Activated B cell treated with CpG ODN at 0.5 μM for 24 hours (primary cell): ENCODE results near the gene SDK2. TPM values are rescaled to one million over a fixed set of nuclear protein-coding genes. Genes with fewer than 3 reads are reported as not detected.

Experiments
- ATAC-seq: fragments of 200-7000 bp; cut with Tn5 transposase; one replicate; pipeline ENCODE4 v1.10.0; 2021; ENCODE audit warnings: low read depth, mild to moderate bottlenecking, moderate library complexity
- CTCF ChIA-PET: fragments of 350-600 bp; sonication (Branson Sonifier 250); formaldehyde crosslinking; loops from one replicate; lab custom pipeline; 2021; ENCODE audit warnings: antibody characterized with exemption; lab: Charles Lee
- POLR2A ChIA-PET: fragments of 350-600 bp; sonication (Branson Sonifier 250); formaldehyde crosslinking; loops from one replicate; lab custom pipeline; 2021; ENCODE audit warnings: antibody characterized with exemption; lab: Charles Lee
- DNase-seq: peaks from one replicate; pipeline ENCODE4 v3.0.0; 2022
- H3K27ac Mint-ChIP-seq: one replicate; pipeline ENCODE4 v1.8.0; 2020; ENCODE audit warnings: mixed read lengths
- H3K27me3 Mint-ChIP-seq: one replicate; pipeline ENCODE4 v1.8.0; 2021; ENCODE audit warnings: mixed read lengths
- H3K36me3 Mint-ChIP-seq: one replicate; pipeline ENCODE4 v1.8.0; 2021; ENCODE audit warnings: low read depth, mixed read lengths
- H3K4me1 Mint-ChIP-seq: one replicate; pipeline ENCODE4 v1.8.0; 2021; ENCODE audit warnings: mixed read lengths
- H3K4me3 Mint-ChIP-seq: one replicate; pipeline ENCODE4 v1.8.0; 2020; ENCODE audit warnings: mild to moderate bottlenecking, mixed read lengths
- H3K9me3 Mint-ChIP-seq: one replicate; pipeline ENCODE4 v1.8.0; 2020; ENCODE audit warnings: mixed read lengths
- CTCF ChIP-seq: fragments of 200-600 bp; IDR thresholded peaks from one replicate; pipeline ENCODE4 v1.8.0; 2022; ENCODE audit warnings: antibody characterized with exemption, mild to moderate bottlenecking
- intact Hi-C: fragments of 100-400 bp; cut with micrococcal nuclease; formaldehyde crosslinking; loops from one replicate; pipeline ENCODE4 v1.15.1; 2024
- total RNA-seq: library from RNA; stranded (reverse); gene quantifications from 2 replicates; pipeline ENCODE4 v1.2.3, GENCODE V29; 2022

Gene SDK2
- total RNA-seq, 1 donor from 2014 or later, result 2.5 TPM

- Mint-ChIP-seq H3K9me3 (no peaks in the 10 kb centered on the region), H3K36me3 (no peaks in the 10 kb centered on the region), H3K4me3 (no peak overlapping the region), H3K27me3 (no peaks in the 10 kb centered on the region), H3K4me1 (peaks cover 93% of the 10 kb centered on the region), H3K27ac (peak overlapping the region; percentile 90)
- intact Hi-C loops, result loop anchor here (2.0 to 10.0 kb wide), 4 partner anchors 48 to 404 kb away; no protein-coding TSS in a partner anchor
- POLR2A ChIA-PET, result no interaction called here
- no peak for DNase-seq
- no peak for TF ChIP-seq CTCF
- no peak for ATAC-seq
- CTCF ChIA-PET, result no interaction called here
These were observed 49.6 kb downstream of the SDK2 start for GRCh38 chr17:73594598-73594997.

- no peaks in the 10 kb centered on the region for H3K27me3 Mint-ChIP-seq
- ChIA-PET CTCF (no interaction called here), POLR2A (interaction anchor here (0.5 kb wide), 1 partner anchor 186 kb away, joined by 3 read pairs; no protein-coding TSS in a partner anchor)
- no peak for TF ChIP-seq CTCF
- H3K9me3 Mint-ChIP-seq, result no peaks in the 10 kb centered on the region
- peaks cover 96% of the 10 kb centered on the region for H3K4me1 Mint-ChIP-seq
- no peak for DNase-seq
- no peak for ATAC-seq
- intact Hi-C loops, result loop anchor here (2.0 to 10.0 kb wide), 4 partner anchors 49 to 405 kb away; no protein-coding TSS in a partner anchor
- peak overlapping the region; percentile 90 for H3K27ac Mint-ChIP-seq
- H3K4me3 Mint-ChIP-seq, result no peak overlapping the region
- no peaks in the 10 kb centered on the region for H3K36me3 Mint-ChIP-seq
These were observed 50.2 kb downstream of the SDK2 start for GRCh38 chr17:73594025-73594424.

GRCh38 chr17:73593249-73593965, 50.8 kb downstream of the SDK2 start:
- H3K4me3 Mint-ChIP-seq, result no peak overlapping the region
- H3K36me3 Mint-ChIP-seq, result no peaks in the 10 kb centered on the region
- no peaks in the 10 kb centered on the region for H3K9me3 Mint-ChIP-seq
- intact Hi-C loops, result loop anchor here (10.0 kb wide), 1 partner anchor 361 kb away; no protein-coding TSS in a partner anchor
- H3K27ac Mint-ChIP-seq, result peak overlapping the region; percentile 90
- H3K27me3 Mint-ChIP-seq, result no peaks in the 10 kb centered on the region
- POLR2A ChIA-PET, result interaction anchor here (2.6 kb wide), 1 partner anchor 26 kb away, joined by 19 read pairs; no protein-coding TSS in a partner anchor
- ATAC-seq (no peak), DNase-seq (no peak)
- CTCF ChIA-PET, result no interaction called here
- no peak for TF ChIP-seq CTCF
- peaks cover 96% of the 10 kb centered on the region for H3K4me1 Mint-ChIP-seq

- no peak for ATAC-seq
- TF ChIP-seq CTCF, result no peak
These were observed 51.7 kb downstream of the SDK2 start for GRCh38 chr17:73592501-73592961.

GRCh38 chr17:73592079-73592415, 52.2 kb downstream of the SDK2 start:
- H3K4me3 Mint-ChIP-seq, result peak overlapping the region; percentile 78
- ChIA-PET POLR2A (interaction anchor here (1.1 to 2.6 kb wide), 6 partner anchors 12 to 54 kb away, joined by 3 to 19 read pairs (median 6); partner anchors contain the start of gene SDK2), CTCF (interaction anchor here (2.2 kb wide), 1 partner anchor 25 kb away, joined by 6 read pairs; no protein-coding TSS in a partner anchor)
- DNase-seq (no peak), ATAC-seq (peak; percentile 7)
- H3K9me3 Mint-ChIP-seq, result no peaks in the 10 kb centered on the region
- H3K4me1 Mint-ChIP-seq, result peaks cover 100% of the 10 kb centered on the region
- H3K36me3 Mint-ChIP-seq, result no peaks in the 10 kb centered on the region
- H3K27ac Mint-ChIP-seq, result peak overlapping the region; percentile 90
- intact Hi-C loops, result loop anchor here (10.0 kb wide), 1 partner anchor 363 kb away; no protein-coding TSS in a partner anchor
- H3K27me3 Mint-ChIP-seq, result no peaks in the 10 kb centered on the region
- no peak for TF ChIP-seq CTCF

More at GRCh38 chr17:73592501-73592961, 51.7 kb downstream of the SDK2 start:
- POLR2A ChIA-PET, result interaction anchor here (1.5 to 2.6 kb wide), 3 partner anchors 25 to 54 kb away, joined by 7 to 19 read pairs (median 10); partner anchors contain the start of gene SDK2
- Mint-ChIP-seq H3K27ac (peak overlapping the region; percentile 90), H3K9me3 (no peaks in the 10 kb centered on the region), H3K4me1 (peaks cover 98% of the 10 kb centered on the region), H3K27me3 (no peaks in the 10 kb centered on the region), H3K36me3 (no peaks in the 10 kb centered on the region), H3K4me3 (peak overlapping the region; percentile 78)
- CTCF ChIA-PET, result interaction anchor here (2.2 kb wide), 1 partner anchor 25 kb away, joined by 6 read pairs; no protein-coding TSS in a partner anchor
- intact Hi-C loops, result loop anchor here (10.0 kb wide), 1 partner anchor 362 kb away; no protein-coding TSS in a partner anchor
- DNase-seq, result no peak
